HepG2 (cell line): Measurements from ENCODE around the gene SLC30A4. TPM values are rescaled to one million over a fixed set of nuclear protein-coding genes. Genes with fewer than 3 reads are reported as not detected.

Experiments used
- ELF3 ChIP-seq: IDR thresholded peaks from 2 replicates; pipeline ENCODE4 v1.6.1; 2016; ENCODE audit warnings: missing genetic modification reagents, missing compliant biosample characterization
- GFI1 ChIP-seq: sonication (generic); formaldehyde crosslinking; IDR thresholded peaks from 2 replicates; pipeline ENCODE4 v1.5.0; 2020; ENCODE audit warnings: missing genetic modification reagents, mild to moderate bottlenecking, borderline replicate concordance
- HMGA1 ChIP-seq: sonication (generic); formaldehyde crosslinking; conservative IDR thresholded peaks from 2 replicates; pipeline ENCODE4 v1.4.0; 2020; ENCODE audit warnings: missing genetic modification reagents
- NFATC3 ChIP-seq: sonication (generic); formaldehyde crosslinking; IDR thresholded peaks from 2 replicates; pipeline ENCODE4 v1.5.1; 2020; ENCODE audit warnings: mild to moderate bottlenecking, missing genetic modification reagents
- NRL ChIP-seq: sonication (generic); formaldehyde crosslinking; IDR thresholded peaks from 2 replicates; pipeline ENCODE4 v1.5.0; 2020; ENCODE audit warnings: missing genetic modification reagents, mild to moderate bottlenecking, moderate library complexity, borderline replicate concordance
- PHF5A ChIP-seq: IDR thresholded peaks from one replicate; pipeline ENCODE4 v1.6.1; 2018; ENCODE audit warnings: low read depth, missing genetic modification reagents; ENCODE audit not compliant: unreplicated experiment
- SOX13 ChIP-seq, 3 experiments: fragments of 450-650 bp in 1 of 3; sonication (generic) in 1 of 3; formaldehyde crosslinking in 1 of 3; IDR thresholded peaks in 2 of 3; conservative IDR thresholded peaks in 1 of 3; 2 replicates each; pipeline versions ENCODE4 v1.5.0 to v1.6.1; 2016 to 2020; ENCODE audit warnings: antibody characterized with exemption in 1 of 3, mild to moderate bottlenecking in 1 of 3, missing compliant biosample characterization in 1 of 3, missing genetic modification reagents in 1 of 3, moderate library complexity in 1 of 3
- ZFP36L2 ChIP-seq: sonication (generic); formaldehyde crosslinking; IDR thresholded peaks from 2 replicates; pipeline ENCODE4 v1.4.0; 2020; ENCODE audit warnings: missing genetic modification reagents
- ZFY ChIP-seq: sonication (generic); formaldehyde crosslinking; IDR thresholded peaks from 2 replicates; pipeline ENCODE4 v1.4.0; 2020; ENCODE audit warnings: missing genetic modification reagents
- ZMAT3 ChIP-seq: sonication (generic); formaldehyde crosslinking; conservative IDR thresholded peaks from 2 replicates; pipeline ENCODE4 v1.7.0; 2021; ENCODE audit warnings: missing genetic modification reagents
- ZMYM4 ChIP-seq: sonication (generic); formaldehyde crosslinking; IDR thresholded peaks from 2 replicates; pipeline ENCODE4 v1.8.1; 2023; ENCODE audit warnings: mild to moderate bottlenecking, missing genetic modification reagents
- ZNF17 ChIP-seq: sonication (generic); formaldehyde crosslinking; IDR thresholded peaks from 2 replicates; pipeline ENCODE4 v1.5.0; 2020; ENCODE audit warnings: mild to moderate bottlenecking, missing genetic modification reagents
- ZNF562 ChIP-seq: sonication (generic); formaldehyde crosslinking; IDR thresholded peaks from 2 replicates; pipeline ENCODE4 v1.8.0; 2022; ENCODE audit warnings: missing genetic modification reagents, borderline replicate concordance
- polyA plus RNA-seq, 8 experiments: library from polyadenylated mRNA; depleted of rRNA in 3 of 8; stranded (reverse) in 7 of 8; unstranded in 1 of 8; fragments of >200 nt; fragmentation: Illumina TruSeq in 4 of 8; extraction: Trizol in 4 of 8; gene quantifications; 2 replicates each; pipeline versions ENCODE4 v1.2.1 to v1.2.3, GENCODE V29; 2011 to 2016; ENCODE audit warnings: low read depth in 4 of 8, missing spikeins in 1 of 8, mixed read lengths in 1 of 8; ENCODE audit not compliant: insufficient read depth in 1 of 8
- total RNA-seq, 5 experiments: library from RNA; depleted of rRNA; stranded (reverse); fragments of >200 nt; fragmentation: Illumina TruSeq; extraction: Trizol; gene quantifications; 2 replicates each; pipeline ENCODE4 v1.2.3, GENCODE V29; 2016; ENCODE audit warnings: low read depth in 1 of 5
- TF ChIP-seq, protein P1 (sequence below): sonication (generic); formaldehyde crosslinking; IDR thresholded peaks from 2 replicates; pipeline ENCODE4 v1.8.0; 2022; ENCODE audit warnings: mild to moderate bottlenecking, missing genetic modification reagents; ENCODE audit not compliant: insufficient replicate concordance
- TF ChIP-seq, protein P2 (sequence below): sonication (generic); formaldehyde crosslinking; IDR thresholded peaks from 2 replicates; pipeline ENCODE4 v1.8.0; 2022; ENCODE audit warnings: missing genetic modification reagents, mild to moderate bottlenecking, moderate library complexity, borderline replicate concordance
- TF ChIP-seq, protein P3 (sequence below): sonication (generic); formaldehyde crosslinking; IDR thresholded peaks from 2 replicates; pipeline ENCODE4 v1.5.0; 2020; ENCODE audit warnings: mild to moderate bottlenecking, missing genetic modification reagents, moderate library complexity
- TF ChIP-seq, protein P4 (sequence below): sonication (generic); formaldehyde crosslinking; IDR thresholded peaks from 2 replicates; pipeline ENCODE4 v1.5.1; 2020; ENCODE audit warnings: mild to moderate bottlenecking, missing genetic modification reagents, borderline replicate concordance

The SLC30A4 gene
- total and polyA plus RNA-seq, 2 of the 13 experiments (the other 11 are each of a cell fraction or from before 2014, with no cell fraction given) = 0.01 to 0.04 TPM

DNA sequence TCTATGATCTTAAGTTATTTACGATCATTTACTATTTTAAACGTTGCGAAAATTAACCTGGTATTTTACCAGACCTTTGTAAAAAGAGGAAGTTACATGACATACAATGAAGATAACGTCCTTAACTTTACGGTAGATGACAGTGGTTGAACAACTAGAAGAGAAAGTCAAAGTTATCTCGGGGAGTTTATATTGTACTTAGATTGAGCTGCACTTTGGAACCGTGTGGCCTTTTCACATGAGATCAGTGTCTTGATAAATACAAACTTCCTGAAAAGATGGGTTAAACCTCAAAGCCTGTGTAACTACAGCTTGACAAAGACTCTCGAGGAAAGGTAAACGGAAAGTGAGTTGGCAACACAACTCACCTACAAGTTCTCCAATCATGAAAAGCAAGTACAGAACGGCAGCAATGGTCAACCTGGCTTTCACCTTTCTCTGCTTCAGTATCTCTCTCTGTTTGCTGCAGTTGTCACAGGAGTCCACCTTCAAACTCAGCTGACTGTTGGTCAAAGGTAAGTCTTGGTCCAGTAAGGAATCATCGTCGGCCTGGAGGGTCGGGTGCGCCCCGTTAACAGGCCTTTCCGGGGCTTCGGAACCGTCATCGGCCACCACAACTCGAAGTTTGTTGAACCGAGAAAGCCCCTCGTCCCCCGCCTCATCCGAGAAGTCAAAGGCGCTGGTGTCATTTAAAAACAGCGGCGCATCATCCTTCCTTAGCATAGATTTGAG lies 793 bp downstream of the SLC30A4 start (continued):
- TF ChIP-seq, protein P1, sequence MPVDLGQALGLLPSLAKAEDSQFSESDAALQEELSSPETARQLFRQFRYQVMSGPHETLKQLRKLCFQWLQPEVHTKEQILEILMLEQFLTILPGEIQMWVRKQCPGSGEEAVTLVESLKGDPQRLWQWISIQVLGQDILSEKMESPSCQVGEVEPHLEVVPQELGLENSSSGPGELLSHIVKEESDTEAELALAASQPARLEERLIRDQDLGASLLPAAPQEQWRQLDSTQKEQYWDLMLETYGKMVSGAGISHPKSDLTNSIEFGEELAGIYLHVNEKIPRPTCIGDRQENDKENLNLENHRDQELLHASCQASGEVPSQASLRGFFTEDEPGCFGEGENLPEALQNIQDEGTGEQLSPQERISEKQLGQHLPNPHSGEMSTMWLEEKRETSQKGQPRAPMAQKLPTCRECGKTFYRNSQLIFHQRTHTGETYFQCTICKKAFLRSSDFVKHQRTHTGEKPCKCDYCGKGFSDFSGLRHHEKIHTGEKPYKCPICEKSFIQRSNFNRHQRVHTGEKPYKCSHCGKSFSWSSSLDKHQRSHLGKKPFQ = no peak
- TF ChIP-seq PHF5A (CRISPR knock-in tag) (no peak), SOX13 (IDR thresholded peaks at IDR 0.05) (no peak), SOX13 (CRISPR knock-in tag; conservative IDR thresholded peaks at IDR 0.05 in 1 of 2, IDR thresholded peaks at IDR 0.05 in 1 of 2) (peak in 1 of 2 experiments; percentile 86; a peak in 2 of 4 replicates), NRL (no peak), GFI1 (CRISPR knock-in tag) (no peak), ZMYM4 (CRISPR knock-in tag) (no peak), ZFY (0 out of 2 replicates have a peak, but pooled peaks have one; percentile 5), NFATC3 (no peak), ZFP36L2 (no peak), ZNF17 (CRISPR knock-in tag) (no peak), ZNF562 (CRISPR knock-in tag) (no peak), ELF3 (CRISPR knock-in tag) (0 out of 2 replicates have a peak, but pooled peaks have one; percentile 32), HMGA1 (no peak), ZMAT3 (no peak)
- TF ChIP-seq, protein P2, sequence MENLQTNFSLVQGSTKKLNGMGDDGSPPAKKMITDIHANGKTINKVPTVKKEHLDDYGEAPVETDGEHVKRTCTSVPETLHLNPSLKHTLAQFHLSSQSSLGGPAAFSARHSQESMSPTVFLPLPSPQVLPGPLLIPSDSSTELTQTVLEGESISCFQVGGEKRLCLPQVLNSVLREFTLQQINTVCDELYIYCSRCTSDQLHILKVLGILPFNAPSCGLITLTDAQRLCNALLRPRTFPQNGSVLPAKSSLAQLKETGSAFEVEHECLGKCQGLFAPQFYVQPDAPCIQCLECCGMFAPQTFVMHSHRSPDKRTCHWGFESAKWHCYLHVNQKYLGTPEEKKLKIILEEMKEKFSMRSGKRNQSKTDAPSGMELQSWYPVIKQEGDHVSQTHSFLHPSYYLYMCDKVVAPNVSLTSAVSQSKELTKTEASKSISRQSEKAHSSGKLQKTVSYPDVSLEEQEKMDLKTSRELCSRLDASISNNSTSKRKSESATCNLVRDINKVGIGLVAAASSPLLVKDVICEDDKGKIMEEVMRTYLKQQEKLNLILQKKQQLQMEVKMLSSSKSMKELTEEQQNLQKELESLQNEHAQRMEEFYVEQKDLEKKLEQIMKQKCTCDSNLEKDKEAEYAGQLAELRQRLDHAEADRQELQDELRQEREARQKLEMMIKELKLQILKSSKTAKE (CRISPR knock-in tag) = 0 out of 2 replicates have a peak, but pooled peaks have one; percentile 48
- TF ChIP-seq, protein P3, sequence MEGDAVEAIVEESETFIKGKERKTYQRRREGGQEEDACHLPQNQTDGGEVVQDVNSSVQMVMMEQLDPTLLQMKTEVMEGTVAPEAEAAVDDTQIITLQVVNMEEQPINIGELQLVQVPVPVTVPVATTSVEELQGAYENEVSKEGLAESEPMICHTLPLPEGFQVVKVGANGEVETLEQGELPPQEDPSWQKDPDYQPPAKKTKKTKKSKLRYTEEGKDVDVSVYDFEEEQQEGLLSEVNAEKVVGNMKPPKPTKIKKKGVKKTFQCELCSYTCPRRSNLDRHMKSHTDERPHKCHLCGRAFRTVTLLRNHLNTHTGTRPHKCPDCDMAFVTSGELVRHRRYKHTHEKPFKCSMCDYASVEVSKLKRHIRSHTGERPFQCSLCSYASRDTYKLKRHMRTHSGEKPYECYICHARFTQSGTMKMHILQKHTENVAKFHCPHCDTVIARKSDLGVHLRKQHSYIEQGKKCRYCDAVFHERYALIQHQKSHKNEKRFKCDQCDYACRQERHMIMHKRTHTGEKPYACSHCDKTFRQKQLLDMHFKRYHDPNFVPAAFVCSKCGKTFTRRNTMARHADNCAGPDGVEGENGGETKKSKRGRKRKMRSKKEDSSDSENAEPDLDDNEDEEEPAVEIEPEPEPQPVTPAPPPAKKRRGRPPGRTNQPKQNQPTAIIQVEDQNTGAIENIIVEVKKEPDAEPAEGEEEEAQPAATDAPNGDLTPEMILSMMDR = no peak
- TF ChIP-seq, protein P4, sequence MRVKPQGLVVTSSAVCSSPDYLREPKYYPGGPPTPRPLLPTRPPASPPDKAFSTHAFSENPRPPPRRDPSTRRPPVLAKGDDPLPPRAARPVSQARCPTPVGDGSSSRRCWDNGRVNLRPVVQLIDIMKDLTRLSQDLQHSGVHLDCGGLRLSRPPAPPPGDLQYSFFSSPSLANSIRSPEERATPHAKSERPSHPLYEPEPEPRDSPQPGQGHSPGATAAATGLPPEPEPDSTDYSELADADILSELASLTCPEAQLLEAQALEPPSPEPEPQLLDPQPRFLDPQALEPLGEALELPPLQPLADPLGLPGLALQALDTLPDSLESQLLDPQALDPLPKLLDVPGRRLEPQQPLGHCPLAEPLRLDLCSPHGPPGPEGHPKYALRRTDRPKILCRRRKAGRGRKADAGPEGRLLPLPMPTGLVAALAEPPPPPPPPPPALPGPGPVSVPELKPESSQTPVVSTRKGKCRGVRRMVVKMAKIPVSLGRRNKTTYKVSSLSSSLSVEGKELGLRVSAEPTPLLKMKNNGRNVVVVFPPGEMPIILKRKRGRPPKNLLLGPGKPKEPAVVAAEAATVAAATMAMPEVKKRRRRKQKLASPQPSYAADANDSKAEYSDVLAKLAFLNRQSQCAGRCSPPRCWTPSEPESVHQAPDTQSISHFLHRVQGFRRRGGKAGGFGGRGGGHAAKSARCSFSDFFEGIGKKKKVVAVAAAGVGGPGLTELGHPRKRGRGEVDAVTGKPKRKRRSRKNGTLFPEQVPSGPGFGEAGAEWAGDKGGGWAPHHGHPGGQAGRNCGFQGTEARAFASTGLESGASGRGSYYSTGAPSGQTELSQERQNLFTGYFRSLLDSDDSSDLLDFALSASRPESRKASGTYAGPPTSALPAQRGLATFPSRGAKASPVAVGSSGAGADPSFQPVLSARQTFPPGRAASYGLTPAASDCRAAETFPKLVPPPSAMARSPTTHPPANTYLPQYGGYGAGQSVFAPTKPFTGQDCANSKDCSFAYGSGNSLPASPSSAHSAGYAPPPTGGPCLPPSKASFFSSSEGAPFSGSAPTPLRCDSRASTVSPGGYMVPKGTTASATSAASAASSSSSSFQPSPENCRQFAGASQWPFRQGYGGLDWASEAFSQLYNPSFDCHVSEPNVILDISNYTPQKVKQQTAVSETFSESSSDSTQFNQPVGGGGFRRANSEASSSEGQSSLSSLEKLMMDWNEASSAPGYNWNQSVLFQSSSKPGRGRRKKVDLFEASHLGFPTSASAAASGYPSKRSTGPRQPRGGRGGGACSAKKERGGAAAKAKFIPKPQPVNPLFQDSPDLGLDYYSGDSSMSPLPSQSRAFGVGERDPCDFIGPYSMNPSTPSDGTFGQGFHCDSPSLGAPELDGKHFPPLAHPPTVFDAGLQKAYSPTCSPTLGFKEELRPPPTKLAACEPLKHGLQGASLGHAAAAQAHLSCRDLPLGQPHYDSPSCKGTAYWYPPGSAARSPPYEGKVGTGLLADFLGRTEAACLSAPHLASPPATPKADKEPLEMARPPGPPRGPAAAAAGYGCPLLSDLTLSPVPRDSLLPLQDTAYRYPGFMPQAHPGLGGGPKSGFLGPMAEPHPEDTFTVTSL = 0 out of 2 replicates have a peak, but pooled peaks have one; percentile 36
